Measurements from ENCODE around the gene CAPN10.

GRCh38 chr2:240644171-240644651, 57.7 kb downstream of the CAPN10 start:
- TF ChIP-seq CTCF (IDR thresholded peaks at IDR 0.05; ENCODE audit: extremely low read depth in 1 of 2, insufficient read depth in 1 of 2, low read depth in 1 of 2, low read length in 2 of 2) (no peak), FOS (IDR thresholded peaks at IDR 0.05; ENCODE audit: borderline replicate concordance, insufficient read depth, low read length) (no peak), JUN (IDR thresholded peaks at IDR 0.05; ENCODE audit: borderline replicate concordance, insufficient read depth, insufficient read length, low read depth) (no peak), MYC (IDR thresholded peaks at IDR 0.05; ENCODE audit: low read depth, low read length) (no peak), POLR2A (IDR thresholded peaks at IDR 0.05; ENCODE audit: low read depth, low read length) (no peak)

Measured in endothelial cell of umbilical vein (primary cell).